HCT116 (cell line): ENCODE measurements around the gene RFPL3. TPM values are rescaled to one million over a fixed set of nuclear protein-coding genes. Genes with fewer than 3 reads are reported as not detected.

Experiments used
- ATAC-seq: fragments of 200-7000 bp; cut with Tn5 transposase; 2 replicates; pipeline ENCODE4 v1.9.1; 2020; ENCODE audit warnings: mild to moderate bottlenecking, moderate library complexity
- BruUV-seq: library from RNA; stranded (reverse); fragments of 400-500 nt; replicated peaks from 2 replicates; lab custom pipeline; 2021; lab: Mats Ljungman, UMichigan
- CTCF ChIA-PET: fragments of 300-600 bp; sonication (Branson Sonifier 250); formaldehyde crosslinking; loops from one replicate; lab custom pipeline; 2021; ENCODE audit warnings: antibody characterized with exemption; lab: Charles Lee
- POLR2A ChIA-PET: fragments of 300-600, 350-600 bp; sonication (Branson Sonifier 250); formaldehyde crosslinking; loops from one replicate; lab custom pipeline; 2021; ENCODE audit warnings: antibody characterized with exemption; lab: Charles Lee
- RAD21 ChIA-PET, 2 experiments: fragments of 300-600 bp; sonication (Branson Sonifier 250); formaldehyde crosslinking; loops; one replicate each; lab custom pipeline; 2023; ENCODE audit warnings: low total read pairs in 2 of 2; ENCODE audit not compliant: uncharacterized antibody in 2 of 2, unreplicated experiment in 2 of 2, low non-redundant PET in 1 of 2; lab: Charles Lee
- DNase-seq: peaks from one replicate; pipeline ENCODE4 v3.0.0-alpha.2; 2010; ENCODE audit warnings: low read depth, low spot score
- H2AFZ ChIP-seq: fragments of 200-600 bp; shearing (Covaris generic), sonication (generic); 2 replicates; pipeline ENCODE4 v1.6.1; 2017; ENCODE audit warnings: low read depth, mixed run types, mixed read lengths, antibody characterized with exemption, low read length; ENCODE audit not compliant: poor library complexity, severe bottlenecking
- H3K27ac ChIP-seq: 2 replicates; pipeline ENCODE4 v1.5.1; 2012; ENCODE audit warnings: low read depth, low read length
- H3K27me3 ChIP-seq: fragments of 200-600 bp; sonication (generic); 2 replicates; pipeline ENCODE4 v1.6.1; 2016; ENCODE audit warnings: mixed run types, low read length, mixed read lengths; ENCODE audit not compliant: insufficient read depth
- H3K36me3 ChIP-seq, 2 experiments: fragments of 200-500 bp in 1 of 2; fragments of 200-600 bp in 1 of 2; sonication (Bioruptor generic) in 1 of 2; sonication (generic) in 1 of 2; 2 replicates each; pipeline versions ENCODE4 v1.5.1 to v1.6.1; 2014 to 2016; ENCODE audit warnings: low read length in 2 of 2, inconsistent platforms in 1 of 2, mixed read lengths in 1 of 2, mixed run types in 1 of 2; ENCODE audit not compliant: insufficient read depth in 2 of 2, control insufficient read depth in 1 of 2
- H3K4me1 ChIP-seq, 2 experiments: fragments of 200-600 bp in 1 of 2; sonication (generic) in 1 of 2; 2 replicates each; pipeline versions ENCODE4 v1.5.1 to v1.6.1; 2012 to 2017; ENCODE audit warnings: low read length in 2 of 2, inconsistent platforms in 1 of 2, mild to moderate bottlenecking in 1 of 2, mixed read lengths in 1 of 2, mixed run types in 1 of 2, moderate library complexity in 1 of 2; ENCODE audit not compliant: insufficient read depth in 2 of 2, control insufficient read depth in 1 of 2
- H3K4me2 ChIP-seq: fragments of 200-600 bp; sonication (generic); 2 replicates; pipeline ENCODE4 v1.6.1; 2017; ENCODE audit warnings: mixed run types, low read length, mixed read lengths
- H3K4me3 ChIP-seq, 2 experiments: fragments of 200-600 bp in 1 of 2; sonication (generic) in 1 of 2; replicated peaks in 1 of 2; 2 replicates each; pipeline ENCODE4 v1.5.1; 2011 to 2016; ENCODE audit warnings: low read length in 2 of 2, control low read depth in 1 of 2, low read depth in 1 of 2, mild to moderate bottlenecking in 1 of 2, mixed read lengths in 1 of 2, mixed run types in 1 of 2
- H3K79me2 ChIP-seq: fragments of 200-600 bp; sonication (generic); 2 replicates; pipeline ENCODE4 v1.6.1; 2017; ENCODE audit warnings: mild to moderate bottlenecking, mixed run types, low read length, moderate library complexity, mixed read lengths; ENCODE audit not compliant: insufficient read depth
- H3K9ac ChIP-seq: fragments of 200-600 bp; sonication (generic); 2 replicates; pipeline ENCODE4 v1.6.1; 2016; ENCODE audit warnings: low read length, mixed read lengths
- H3K9me2 ChIP-seq: fragments of 200-600 bp; sonication (generic), shearing (Covaris generic); 2 replicates; pipeline ENCODE4 v1.6.1; 2017; ENCODE audit warnings: mixed run types, mild to moderate bottlenecking, moderate library complexity; ENCODE audit not compliant: insufficient read depth
- H3K9me3 ChIP-seq, 2 experiments: fragments of 200-500 bp in 1 of 2; fragments of 200-600 bp in 1 of 2; sonication (Bioruptor generic) in 1 of 2; sonication (generic) in 1 of 2; 2 replicates each; pipeline ENCODE4 v1.6.1; 2014 to 2017; ENCODE audit warnings: low read length in 2 of 2, mixed read lengths in 2 of 2, inconsistent platforms in 1 of 2, low read depth in 1 of 2, mild to moderate bottlenecking in 1 of 2, mixed run types in 1 of 2, moderate library complexity in 1 of 2; ENCODE audit not compliant: control insufficient read depth in 1 of 2, insufficient read depth in 1 of 2
- H4K20me1 ChIP-seq: fragments of 200-600 bp; sonication (generic), shearing (Covaris generic); 2 replicates; pipeline ENCODE4 v1.6.1; 2017; ENCODE audit warnings: mixed run types, mild to moderate bottlenecking, moderate library complexity; ENCODE audit not compliant: insufficient read depth
- ATF3 ChIP-seq: IDR thresholded peaks from 2 replicates; pipeline ENCODE4 v1.6.1; 2012
- CBX3 ChIP-seq: IDR thresholded peaks from 2 replicates; pipeline ENCODE4 v1.6.1; 2012; ENCODE audit warnings: low read depth
- ELF1 ChIP-seq: IDR thresholded peaks from 2 replicates; pipeline ENCODE4 v1.6.1; 2012; ENCODE audit warnings: low read depth, borderline replicate concordance
- EZH2phosphoT487 ChIP-seq: fragments of 200-600 bp; IDR thresholded peaks from 2 replicates; pipeline ENCODE4 v1.6.1; 2018; ENCODE audit warnings: antibody characterized with exemption, borderline replicate concordance
- FOSL1 ChIP-seq: IDR thresholded peaks from 2 replicates; pipeline ENCODE4 v1.6.1; 2012; ENCODE audit warnings: low read depth
- MAX ChIP-seq: IDR thresholded peaks from 2 replicates; pipeline ENCODE4 v1.6.1; 2012
- POLR2A ChIP-seq: IDR thresholded peaks from 2 replicates; pipeline ENCODE4 v1.7.0; 2011; ENCODE audit warnings: borderline replicate concordance; ENCODE audit not compliant: insufficient read depth, insufficient read length; ENCODE audit errors: extremely low read depth
- POLR2AphosphoS5 ChIP-seq: IDR thresholded peaks from 2 replicates; pipeline ENCODE4 v1.6.1; 2011; ENCODE audit warnings: mild to moderate bottlenecking, low read depth, low read length, moderate library complexity
- SP1 ChIP-seq: IDR thresholded peaks from 2 replicates; pipeline ENCODE4 v1.6.1; 2012; ENCODE audit warnings: low read depth
- TCF7L2 ChIP-seq: IDR thresholded peaks from 2 replicates; pipeline ENCODE4 v1.7.0; 2011; ENCODE audit warnings: borderline replicate concordance, inconsistent platforms; ENCODE audit not compliant: insufficient read depth, insufficient read length; ENCODE audit errors: extremely low read depth
- YY1 ChIP-seq: IDR thresholded peaks from 2 replicates; pipeline ENCODE4 v1.6.1; 2011; ENCODE audit warnings: low read length, low read depth, moderate library complexity, mild to moderate bottlenecking; ENCODE audit not compliant: insufficient replicate concordance; ENCODE audit errors: extremely low read depth
- ZBTB33 ChIP-seq: IDR thresholded peaks from 2 replicates; pipeline ENCODE4 v1.6.1; 2011; ENCODE audit warnings: mild to moderate bottlenecking, low read length, moderate library complexity; ENCODE audit not compliant: insufficient replicate concordance; ENCODE audit errors: extremely low read depth
- ZFX ChIP-seq: fragments of 450-650 bp; IDR thresholded peaks from 2 replicates; pipeline ENCODE4 v1.6.1; 2017
- intact Hi-C: fragments of 100-400 bp; cut with micrococcal nuclease; formaldehyde crosslinking; loops from 2 replicates; pipeline ENCODE4 v1.10.0; 2022
- total RNA-seq: library from RNA; stranded (reverse); gene quantifications from one replicate; pipeline ENCODE4 v1.2.1, GENCODE V29; 2021; ENCODE audit not compliant: unreplicated experiment

Gene RFPL3
- total RNA-seq, 1 experiment from 2014 or later = not detected

GRCh38 chr22:32323513-32324164, 34.0 kb upstream of the RFPL3 start:
- RAD21 ChIA-PET = no interaction called here
- BruUV-seq = no TSS peak
- no peak for ATAC-seq
- no peak overlapping the region for H2AFZ ChIP-seq
- H3K9me3 ChIP-seq = no peaks in the 10 kb centered on the region
- no peak for TF ChIP-seq YY1
- no peak for TF ChIP-seq TCF7L2
- TF ChIP-seq ELF1 = no peak
- no peak for TF ChIP-seq POLR2A
- no peak for TF ChIP-seq POLR2AphosphoS5
- no peak for TF ChIP-seq ZFX
- no peak for TF ChIP-seq MAX
- TF ChIP-seq SP1 = no peak
- TF ChIP-seq CBX3 = no peak
- TF ChIP-seq ZBTB33 = no peak
- TF ChIP-seq ATF3 = no peak
- no peak for TF ChIP-seq FOSL1
- TF ChIP-seq EZH2phosphoT487 = no peak
- no peaks in the 10 kb centered on the region for H3K4me1 ChIP-seq
- intact Hi-C loops = no loop called here
- no peak overlapping the region for H3K4me3 ChIP-seq
- no peak overlapping the region for H3K9ac ChIP-seq
- H4K20me1 ChIP-seq = no peaks in the 10 kb centered on the region
- H3K27me3 ChIP-seq = no peaks in the 10 kb centered on the region
- no peaks in the 10 kb centered on the region for H3K79me2 ChIP-seq
- H3K4me2 ChIP-seq = no peak overlapping the region
- DNase-seq = no peak
- CTCF ChIA-PET = no interaction called here
- no peak overlapping the region for H3K27ac ChIP-seq
- H3K36me3 ChIP-seq = no peaks in the 10 kb centered on the region
- POLR2A ChIA-PET = no interaction called here
- H3K9me2 ChIP-seq = no peaks in the 10 kb centered on the region
